Measurements from ENCODE around the gene OPRL1. TPM values are rescaled to one million over a fixed set of nuclear protein-coding genes. Genes with fewer than 3 reads are reported as not detected.

The OPRL1 gene
- total RNA-seq, 1 experiment from 2014 or later, result 5.0 TPM

DNA sequence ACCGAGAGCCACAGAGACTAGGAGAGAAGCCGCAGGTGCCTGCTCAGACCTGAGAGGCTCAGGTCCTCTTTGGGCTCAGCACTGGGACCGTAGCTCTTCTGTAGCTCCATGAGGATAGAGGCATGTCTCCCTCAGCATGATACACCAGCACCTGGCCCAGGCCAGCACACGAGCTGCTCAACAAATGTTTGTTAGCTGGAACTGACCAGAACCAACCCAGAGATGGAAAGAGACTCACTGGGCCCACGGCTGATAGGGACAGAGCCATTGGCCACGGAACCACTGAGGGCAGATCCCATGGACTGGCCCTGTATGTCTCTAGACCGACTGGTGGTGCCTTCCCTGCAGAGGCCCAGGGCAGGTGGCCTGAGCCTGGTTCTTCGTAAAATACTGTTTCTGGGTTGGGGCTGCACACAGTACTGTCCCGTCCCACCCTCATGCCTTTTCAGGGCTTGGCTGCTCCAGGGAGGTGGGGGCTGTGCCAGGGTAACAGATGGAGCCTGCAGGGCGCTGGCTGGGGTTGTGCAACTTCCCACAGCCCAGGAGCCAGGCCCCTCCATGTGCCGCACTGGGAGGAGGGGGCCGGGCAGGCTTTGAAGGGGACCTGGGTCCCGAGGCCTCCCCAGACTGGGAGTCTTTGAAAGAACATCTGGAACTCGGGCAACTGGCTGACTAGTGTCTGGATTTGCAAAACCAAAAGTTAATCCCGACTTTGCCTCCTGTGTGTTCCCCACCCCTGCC is 38.7 kb upstream of the OPRL1 start:
- peak; percentile 91 for DNase-seq (ENCODE audit: low spot score)
- in situ Hi-C loops (cut with HindIII; ENCODE audit: low sequenced_read_pairs), result no loop called here

- in situ Hi-C loops (cut with HindIII; ENCODE audit: low sequenced_read_pairs), result no loop called here
- no peak for DNase-seq (ENCODE audit: low spot score)
These were observed 38.2 kb upstream of the OPRL1 start for GRCh38 chr20:64041781-64042053.

DNA sequence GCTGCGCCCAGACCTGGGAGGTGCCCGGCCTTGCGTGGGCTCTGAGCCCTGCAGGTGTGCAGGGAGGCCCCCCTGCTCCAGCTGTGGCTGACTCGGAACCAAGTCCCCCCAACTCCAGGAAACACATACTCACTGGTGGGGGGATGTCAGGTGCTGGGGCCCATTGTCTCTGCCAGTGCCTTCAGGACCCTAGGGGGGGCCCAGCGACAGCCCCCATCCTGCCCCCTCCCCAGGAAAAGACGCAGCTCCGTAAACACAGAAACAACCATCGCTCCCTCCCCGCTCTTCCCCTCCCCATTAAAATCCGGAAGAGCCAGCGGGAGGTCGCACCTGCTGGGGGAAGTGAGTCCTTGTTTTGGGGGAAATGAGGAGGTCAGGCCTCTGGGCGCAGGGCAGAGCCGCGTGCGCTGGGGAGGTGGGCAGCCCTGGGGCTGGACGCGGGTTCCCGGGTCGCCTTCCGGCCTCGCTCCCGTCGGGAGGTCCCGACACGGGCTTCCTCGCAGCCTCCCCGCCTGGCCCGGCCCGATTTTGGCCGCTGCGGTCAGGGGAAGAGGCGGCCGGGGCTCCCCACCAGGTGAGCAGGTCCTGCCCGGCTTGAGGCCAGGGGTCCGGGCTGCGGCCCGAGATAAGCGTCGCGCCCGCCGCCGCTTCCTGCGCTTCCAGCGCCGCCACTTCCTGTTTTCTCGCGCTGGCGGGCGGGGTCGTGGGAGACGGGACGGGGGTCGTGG is 37.7 kb upstream of the OPRL1 start:
- DNase-seq (ENCODE audit: low spot score), result no peak
- in situ Hi-C loops (cut with HindIII; ENCODE audit: low sequenced_read_pairs), result no loop called here

GRCh38 chr20:64043768-64044167 is 36.1 kb upstream of the OPRL1 start:
- in situ Hi-C loops (cut with HindIII; ENCODE audit: low sequenced_read_pairs), result no loop called here
- DNase-seq (ENCODE audit: low spot score), result no peak

DNA sequence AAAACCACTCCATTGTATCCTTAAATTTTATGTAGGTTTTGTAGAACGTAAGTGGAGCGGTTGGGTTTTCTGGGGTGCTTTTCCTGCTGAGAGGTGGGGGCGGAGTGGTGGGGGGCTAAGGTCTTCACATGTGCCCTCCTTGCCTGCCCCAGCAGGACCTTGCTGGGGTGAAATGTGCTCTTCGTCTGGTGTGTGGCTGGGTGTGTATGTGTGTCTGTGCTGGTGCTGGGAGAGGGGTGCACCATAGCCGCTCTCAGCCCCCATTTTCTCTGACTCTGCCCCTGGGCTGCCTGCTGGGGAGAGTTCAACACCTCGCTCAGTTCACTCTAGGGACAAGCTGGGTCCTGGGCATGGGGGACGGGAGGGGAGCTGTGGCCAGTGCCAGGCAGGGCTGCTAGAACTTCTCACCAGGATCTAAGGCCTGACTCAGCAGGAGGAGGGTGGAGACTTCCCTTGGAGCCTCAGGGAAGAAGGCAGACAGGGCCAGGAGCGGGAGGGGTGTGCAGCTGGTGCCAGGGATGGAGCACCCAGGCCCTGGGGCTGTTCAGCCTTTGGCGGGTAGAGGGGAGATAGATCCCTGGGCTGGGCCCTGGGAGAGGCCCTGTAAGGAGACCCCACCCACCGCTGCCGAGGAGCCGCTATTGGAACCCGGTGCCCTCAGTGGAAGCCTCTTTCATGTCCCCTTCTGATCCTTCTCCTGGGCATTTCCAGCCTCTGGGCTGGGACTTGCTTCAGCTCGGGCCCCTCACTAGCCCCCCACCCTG is 35.2 kb upstream of the OPRL1 start:
- in situ Hi-C loops (cut with HindIII; ENCODE audit: low sequenced_read_pairs), result no loop called here
- no peak for DNase-seq (ENCODE audit: low spot score)

GRCh38 chr20:64045346-64046011 is 34.4 kb upstream of the OPRL1 start:
- in situ Hi-C loops (cut with HindIII; ENCODE audit: low sequenced_read_pairs), result no loop called here
- DNase-seq (ENCODE audit: low spot score), result no peak

DNA sequence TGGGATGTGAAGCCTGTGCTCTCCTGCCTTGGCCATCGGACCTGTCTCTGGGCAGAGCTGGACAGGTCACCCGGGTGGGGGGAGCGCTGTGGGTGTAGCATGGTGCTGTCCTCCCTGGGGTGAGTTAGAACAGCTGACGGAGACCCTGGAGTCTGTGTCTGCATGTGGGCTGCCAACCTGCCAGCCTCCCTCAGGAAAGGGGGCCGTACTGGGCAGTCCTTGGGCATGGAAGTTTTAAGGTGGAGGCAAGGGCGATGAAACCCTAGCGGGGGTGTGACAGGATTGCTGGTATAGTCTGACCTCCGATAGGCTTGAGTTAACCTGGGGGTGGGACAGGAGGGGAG is 32.9 kb upstream of the OPRL1 start:
- in situ Hi-C loops (cut with HindIII; ENCODE audit: low sequenced_read_pairs), result no loop called here

GRCh38 chr20:64047968-64048401 is 31.9 kb upstream of the OPRL1 start:
- in situ Hi-C loops (cut with HindIII; ENCODE audit: low sequenced_read_pairs), result no loop called here
- no peak for DNase-seq (ENCODE audit: low spot score)

More for the DNA sequence above, 32.9 kb upstream of the OPRL1 start:
- DNase-seq (ENCODE audit: low spot score), result no peak

DNA sequence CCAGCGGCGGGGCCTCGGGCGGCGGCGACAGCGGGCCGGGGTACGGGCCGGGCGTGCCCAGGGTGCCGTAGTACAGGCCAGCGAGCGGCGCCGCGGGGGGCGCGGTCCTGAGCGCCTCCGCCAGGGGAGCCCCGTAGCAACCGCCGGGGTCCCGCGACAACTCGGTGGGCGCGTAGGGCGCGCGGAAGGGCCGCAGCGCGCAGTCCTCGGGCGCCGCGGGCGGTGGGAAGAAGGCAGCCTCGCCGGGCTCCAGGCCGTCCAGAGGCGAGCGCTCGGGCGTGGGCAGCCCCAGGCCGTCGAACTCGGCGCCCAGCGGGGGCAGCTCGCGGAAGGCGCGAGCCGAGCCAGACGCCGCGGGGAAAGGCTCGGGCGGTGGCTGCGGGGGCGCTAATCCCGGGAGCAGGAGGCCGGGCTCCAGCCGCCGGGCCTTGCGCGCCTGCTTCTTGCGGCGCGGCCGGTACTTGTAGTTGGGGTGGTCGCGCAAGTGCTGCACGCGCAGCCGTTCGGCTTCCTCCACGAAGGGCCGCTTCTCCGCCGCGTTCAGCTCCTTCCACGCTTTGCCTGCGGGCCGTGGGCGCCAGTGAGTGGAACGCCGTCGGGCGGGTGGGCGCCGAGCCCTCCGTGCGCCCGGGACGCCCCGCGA is 31.4 kb upstream of the OPRL1 start:
- in situ Hi-C loops (cut with HindIII; ENCODE audit: low sequenced_read_pairs), result no loop called here
- DNase-seq (ENCODE audit: low spot score), result no peak

GRCh38 chr20:64049060-64049877 is 30.6 kb upstream of the OPRL1 start, which contains the start of gene SOX18:
Gene SOX18, minus strand, starts transcription at chr20:64049639. Its CDS starts 123 bp downstream, at chr20:64049516.
- in situ Hi-C loops (cut with HindIII; ENCODE audit: low sequenced_read_pairs), result no loop called here
- DNase-seq (ENCODE audit: low spot score), result no peak

- in situ Hi-C loops (cut with HindIII; ENCODE audit: low sequenced_read_pairs), result no loop called here
- DNase-seq (ENCODE audit: low spot score), result no peak
These were observed 30.0 kb upstream of the OPRL1 start for GRCh38 chr20:64049878-64050260.

DNA sequence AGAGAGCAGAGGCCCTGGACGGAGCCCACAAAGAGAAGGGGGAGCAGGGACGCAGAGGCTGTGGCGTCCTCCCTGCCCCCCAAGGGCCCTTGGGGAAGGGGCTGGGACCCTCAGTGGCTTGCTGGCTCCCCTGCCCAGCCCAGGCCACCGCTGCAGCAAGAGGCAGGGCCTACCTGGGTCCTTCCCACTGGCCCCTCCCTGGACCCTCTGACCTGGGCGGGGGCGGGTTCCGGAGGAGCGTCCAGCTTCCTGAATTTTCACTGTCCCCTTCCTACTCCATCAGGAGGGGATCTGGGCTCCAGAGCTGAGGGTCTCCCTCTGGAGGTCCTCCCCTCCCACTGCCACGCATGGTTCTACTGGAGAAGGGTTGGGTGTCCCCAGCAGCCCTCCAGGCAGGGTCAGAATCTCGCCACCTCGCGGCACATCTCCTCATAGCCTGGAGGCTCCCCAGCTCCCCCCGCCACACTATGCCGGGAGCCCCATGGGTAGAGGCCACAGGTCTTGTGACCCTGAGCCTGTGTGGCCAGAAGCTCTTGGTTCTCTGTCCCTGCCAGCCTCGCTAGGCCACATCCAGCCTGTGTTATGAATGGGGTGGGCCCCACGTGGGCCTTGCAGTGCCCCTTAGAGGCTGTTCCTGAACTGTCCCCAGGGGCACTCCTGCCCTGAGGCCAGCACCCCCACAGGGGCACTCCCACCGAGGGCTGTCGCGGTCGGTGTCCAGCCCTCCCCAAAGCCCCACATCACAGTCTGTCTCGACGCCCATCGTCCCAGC is 29.4 kb upstream of the OPRL1 start:
- no peak for DNase-seq (ENCODE audit: low spot score)
- in situ Hi-C loops (cut with HindIII; ENCODE audit: low sequenced_read_pairs), result no loop called here

DNA sequence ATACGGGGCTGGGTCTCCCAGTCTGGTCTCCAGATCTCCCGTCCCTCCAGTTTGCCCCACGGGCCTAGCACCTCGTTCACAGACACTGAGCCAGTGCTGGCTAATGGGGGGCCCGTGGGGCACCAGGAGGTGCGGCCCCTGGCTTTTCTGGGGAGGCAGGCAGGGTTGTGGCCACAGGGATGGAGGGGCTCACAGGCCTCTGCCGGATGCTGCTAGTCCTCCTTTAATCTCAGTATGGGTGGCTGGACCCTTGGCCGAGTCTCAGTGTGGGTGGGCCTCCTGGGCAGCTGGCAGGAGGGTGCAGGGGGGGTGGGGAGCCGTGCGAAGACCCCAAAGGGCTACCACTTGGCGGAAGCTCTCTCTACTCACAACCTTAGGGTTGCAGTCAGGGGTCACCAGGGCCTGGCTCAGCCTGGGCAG is 28.8 kb upstream of the OPRL1 start:
- in situ Hi-C loops (cut with HindIII; ENCODE audit: low sequenced_read_pairs), result no loop called here
- DNase-seq (ENCODE audit: low spot score), result no peak

DNA sequence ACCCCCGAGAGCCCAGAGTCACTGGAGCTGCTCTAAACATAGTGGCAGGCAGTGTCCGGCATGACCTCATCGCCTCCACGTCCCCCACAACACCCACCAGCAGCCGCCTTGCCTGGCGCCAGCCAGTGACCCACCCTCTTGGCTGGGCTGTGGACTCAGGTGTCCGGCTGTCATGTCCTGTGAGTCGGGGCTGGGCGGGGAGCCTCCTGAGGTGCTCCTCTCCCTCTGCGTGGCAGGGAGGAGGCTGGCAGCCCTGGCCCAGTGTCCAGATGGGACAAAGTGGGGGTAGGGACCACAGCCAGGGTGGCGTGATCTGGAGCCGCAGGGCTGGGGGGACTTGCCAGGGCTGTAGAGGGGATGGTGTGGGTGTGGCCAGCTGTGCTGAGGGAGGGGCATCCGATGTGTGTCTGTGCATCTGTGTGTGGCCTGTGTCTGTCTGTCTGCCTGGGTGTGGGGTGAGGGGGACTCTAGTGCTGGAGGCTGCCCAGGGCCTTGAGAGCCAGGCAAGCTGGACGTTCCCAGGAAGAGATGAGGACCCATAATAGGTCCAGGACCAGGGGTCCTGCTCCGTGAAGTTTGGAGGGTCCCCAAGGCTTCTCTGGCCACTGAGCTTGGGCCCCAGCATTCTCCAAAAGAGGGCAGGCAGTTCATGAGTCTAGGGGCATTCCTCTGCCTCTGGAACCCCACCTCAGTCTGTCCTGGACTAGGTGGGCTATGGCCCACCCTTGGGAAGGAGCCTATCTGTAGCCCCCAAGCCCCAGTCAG is 28.1 kb upstream of the OPRL1 start:
- in situ Hi-C loops (cut with HindIII; ENCODE audit: low sequenced_read_pairs), result no loop called here
- peak; percentile 63 for DNase-seq (ENCODE audit: low spot score)

DNA sequence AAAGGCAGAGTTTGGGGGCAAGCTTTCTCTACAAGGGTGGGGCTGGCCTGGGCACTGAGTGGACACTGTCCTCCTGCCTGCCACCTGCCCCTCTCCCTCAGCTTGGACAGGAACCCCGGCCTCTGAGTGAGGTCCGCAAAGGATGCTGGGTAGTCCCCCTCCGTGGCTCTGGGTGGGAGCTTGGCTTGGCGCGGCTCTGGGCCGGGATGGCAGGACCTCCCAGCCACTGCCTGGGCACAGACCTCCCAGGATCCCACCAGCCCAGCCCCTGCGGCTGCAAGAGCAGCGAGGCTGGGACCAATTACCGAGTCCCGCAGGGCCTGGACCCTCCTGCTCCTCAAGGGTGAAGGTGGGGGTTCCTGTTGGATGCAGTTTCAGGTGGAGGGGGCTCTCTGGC is 27.6 kb upstream of the OPRL1 start:
- DNase-seq (ENCODE audit: low spot score), result no peak
- in situ Hi-C loops (cut with HindIII; ENCODE audit: low sequenced_read_pairs), result no loop called here

DNA sequence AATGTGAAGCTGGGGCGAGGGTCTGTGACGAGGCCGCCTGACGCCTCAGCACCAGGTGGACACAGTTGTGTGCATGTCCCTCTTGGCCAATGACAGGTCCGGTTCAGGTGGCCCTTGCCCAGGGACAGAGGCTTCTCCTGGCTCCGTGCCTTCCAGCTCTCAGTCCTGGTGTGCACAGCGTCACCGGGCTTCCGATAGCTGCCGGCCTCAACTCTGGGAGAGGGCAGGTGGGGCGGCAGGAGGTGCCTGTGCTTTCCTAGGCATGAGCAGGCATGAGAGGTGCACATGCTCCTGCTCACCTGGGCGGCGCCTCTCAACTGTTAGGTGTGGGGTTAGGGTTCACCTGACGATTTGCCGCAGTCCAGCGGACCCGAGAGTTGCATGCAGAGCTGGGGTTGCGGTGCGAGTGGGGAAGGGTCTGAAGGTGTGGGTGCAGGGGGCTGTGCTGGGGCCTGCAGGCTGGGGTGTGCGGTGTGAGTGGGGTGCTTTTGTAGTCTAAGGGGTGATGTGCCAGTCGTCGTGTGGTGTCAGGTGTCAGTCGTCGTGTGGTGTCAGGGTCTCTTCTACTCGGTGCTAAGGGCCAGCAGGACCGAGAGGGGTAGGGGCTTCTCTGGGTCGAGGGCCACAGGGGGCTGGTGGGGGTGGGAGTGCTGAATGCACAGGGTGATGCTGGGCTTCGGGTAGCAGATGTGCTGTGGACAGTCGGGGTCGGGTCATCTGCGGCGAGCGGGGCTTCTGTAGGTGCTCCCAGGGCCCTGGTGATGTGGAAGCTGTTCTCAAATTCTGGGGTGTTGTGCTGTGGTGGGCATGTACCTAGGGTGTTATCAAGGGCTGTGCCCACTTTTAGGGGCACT is 26.7 kb upstream of the OPRL1 start:
- in situ Hi-C loops (cut with HindIII; ENCODE audit: low sequenced_read_pairs), result no loop called here
- no peak for DNase-seq (ENCODE audit: low spot score)

Data from G401 (cell line).